ENCODE measurements around the gene SHOC2.
A peak's percentile ranks its signal among the peaks of the same experiment; 100 is the strongest.
"Not testable (repeated sequence)": the region's sequence is repeated elsewhere in the genome, so short reads cannot be mapped to it uniquely, and the experiment has no call there.

Gene SHOC2

DNA sequence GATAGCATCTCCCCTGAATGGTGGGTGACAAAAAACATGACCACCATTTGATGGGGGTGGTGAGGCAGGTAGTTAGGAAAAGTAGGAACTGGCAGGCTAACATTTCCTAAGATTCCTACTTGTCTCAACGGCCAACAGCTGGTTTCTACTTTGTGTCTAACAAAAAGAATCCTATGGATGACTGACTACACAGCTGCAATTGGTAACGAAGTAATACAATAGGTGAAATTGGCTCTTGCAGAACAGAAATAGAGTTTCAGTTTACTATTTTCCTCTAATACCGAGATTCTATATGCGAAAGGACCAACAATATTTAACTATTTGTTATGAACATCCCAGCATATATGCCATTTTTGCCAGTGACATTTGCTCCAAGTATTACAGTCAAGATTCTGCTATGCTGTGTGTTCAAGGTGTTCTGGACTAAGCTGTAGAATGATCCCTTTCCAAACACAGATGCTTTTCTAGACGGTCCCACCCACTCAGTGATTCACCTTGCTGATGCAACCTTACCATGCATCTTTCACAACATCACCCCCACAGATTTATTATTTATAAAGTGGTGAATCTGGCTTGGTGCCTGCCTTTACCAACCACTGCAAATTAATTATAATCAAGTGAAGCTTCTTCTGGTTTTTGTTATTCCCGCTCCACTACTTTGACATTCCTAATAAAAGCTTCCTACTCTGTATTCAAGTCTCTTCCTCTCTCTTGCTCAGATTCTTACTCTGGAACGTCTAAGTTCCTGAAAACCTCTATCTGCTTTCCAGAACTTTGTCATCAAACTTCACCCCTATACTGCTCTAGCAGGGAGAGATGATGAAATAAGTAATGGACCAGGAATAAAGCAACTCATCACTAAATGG lies 17.2 kb upstream of the SHOC2 start:
- peak; percentile 40 for DNase-seq

DNA sequence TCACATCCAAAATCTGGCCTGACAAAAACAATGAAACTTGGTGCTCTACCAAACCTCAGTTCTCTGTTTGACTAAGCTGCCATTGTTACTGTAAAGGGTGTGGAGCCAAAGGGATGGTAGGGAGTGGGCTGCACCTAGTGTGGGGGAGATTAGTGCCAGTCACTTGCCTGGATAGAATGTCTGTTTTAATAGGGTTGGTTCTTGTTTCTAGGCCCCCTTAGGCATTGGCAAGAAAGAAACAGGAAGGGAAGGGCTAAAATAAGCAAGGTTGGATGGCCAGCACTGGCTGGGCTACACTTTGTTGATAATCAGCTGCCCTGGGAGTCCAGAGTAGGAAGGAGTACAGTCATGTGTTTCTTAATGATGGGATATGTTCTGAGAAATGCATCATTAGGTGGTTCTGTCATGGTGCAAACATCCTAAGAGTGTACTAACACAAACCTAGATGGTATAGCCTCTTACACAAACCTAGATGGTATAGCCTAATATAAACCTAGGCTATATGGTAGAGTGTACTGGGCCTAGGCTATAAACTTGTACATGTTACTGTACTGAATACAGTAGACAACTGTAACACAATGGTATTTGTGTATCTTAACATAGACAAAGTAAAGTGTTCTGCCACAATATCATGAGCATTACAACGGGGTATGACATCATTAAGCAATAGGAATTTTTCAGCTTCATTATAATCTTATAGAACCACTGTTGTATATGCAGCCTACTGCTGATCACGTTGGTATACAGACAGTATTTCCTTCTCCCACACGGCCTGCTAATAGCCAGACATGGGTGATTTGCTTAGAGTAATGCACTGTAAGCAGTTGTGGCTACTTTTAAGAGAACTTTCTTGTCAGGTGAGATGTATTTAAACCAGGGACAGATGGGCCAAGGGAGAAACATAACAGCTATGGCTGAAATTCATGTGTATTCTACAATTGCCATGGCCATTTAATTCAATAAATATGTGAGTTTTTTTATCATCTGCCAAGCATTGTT lies 15.8 kb upstream of the SHOC2 start:
- DNase-seq, result peak; percentile 72

DNA sequence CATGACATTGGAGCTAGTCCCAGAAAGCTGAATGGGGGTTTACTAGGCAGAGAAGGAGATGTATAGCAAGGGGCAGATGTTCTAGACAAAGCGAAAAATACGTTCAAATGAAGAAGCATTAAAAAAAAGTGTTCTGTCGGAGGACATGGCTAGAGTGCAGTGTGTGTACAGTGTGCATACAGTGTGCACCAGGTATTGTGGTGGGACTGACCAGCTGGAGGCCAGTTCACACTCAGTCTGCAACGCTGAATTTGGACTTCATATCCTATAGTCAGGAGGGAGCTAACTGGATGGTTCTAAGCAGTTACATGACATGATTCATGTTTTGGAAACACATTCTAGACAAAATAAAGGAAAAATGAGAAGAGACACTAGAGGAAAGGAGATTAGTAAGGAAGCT lies 9.3 kb upstream of the SHOC2 start:
- DNase-seq, result no peak

DNA sequence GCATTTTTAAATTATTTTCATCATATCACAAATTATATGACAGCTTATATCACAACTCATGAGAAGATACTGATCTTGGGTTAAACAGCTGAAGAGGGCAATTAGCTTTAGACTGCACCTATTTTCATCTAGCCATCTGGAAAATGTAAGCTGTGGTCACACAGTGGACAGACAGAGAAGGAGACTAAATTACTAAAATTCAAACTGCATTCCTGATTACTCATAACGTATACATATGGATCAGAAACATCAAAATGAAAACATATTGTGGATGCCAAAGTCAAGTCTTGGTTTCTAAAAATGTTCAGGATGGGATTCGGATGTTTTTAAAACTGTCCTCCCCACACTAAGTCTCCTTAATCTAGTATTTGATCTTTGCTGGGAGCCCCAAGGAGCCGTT lies 7.0 kb upstream of the SHOC2 start:
- no peak for DNase-seq

DNA sequence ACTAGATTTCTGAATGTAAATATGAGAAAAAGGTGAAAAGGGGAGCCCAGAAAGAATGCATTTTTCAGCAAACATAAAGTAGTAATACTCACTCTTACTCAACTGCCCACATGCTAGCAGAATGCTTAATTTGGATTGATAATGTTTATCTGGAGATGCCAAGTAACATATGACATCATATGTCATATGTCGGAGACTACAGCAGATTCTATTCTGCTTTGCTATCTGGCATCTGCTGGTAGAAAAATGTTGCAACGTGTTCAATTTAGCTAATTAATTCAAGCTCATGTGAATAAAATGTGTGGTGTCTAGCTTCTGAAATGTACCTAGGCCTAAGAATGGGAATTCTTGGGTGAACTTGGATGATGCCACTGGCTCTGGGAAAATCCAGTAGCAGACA lies 5.0 kb upstream of the SHOC2 start:
- no peak for DNase-seq

DNA sequence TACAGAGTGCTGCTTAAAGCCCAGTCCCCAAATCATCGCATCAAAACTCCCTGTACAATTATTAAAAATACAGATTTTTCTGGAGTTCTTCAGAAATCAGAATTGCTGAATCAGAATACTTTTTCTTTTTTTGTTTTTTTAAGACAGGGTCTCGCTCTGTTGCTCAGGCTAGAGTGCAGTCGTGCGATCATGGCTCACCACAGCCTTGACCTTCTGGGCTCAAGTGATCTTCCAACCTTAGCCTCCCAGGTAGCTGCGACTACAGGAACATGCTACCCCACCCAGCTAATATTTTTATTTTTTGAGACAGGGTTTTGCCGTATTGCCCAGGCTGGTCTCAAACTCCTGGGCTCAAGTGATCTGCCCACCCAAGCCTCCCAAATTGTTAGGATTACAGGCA lies 4.4 kb upstream of the SHOC2 start:
- no peak for DNase-seq

DNA sequence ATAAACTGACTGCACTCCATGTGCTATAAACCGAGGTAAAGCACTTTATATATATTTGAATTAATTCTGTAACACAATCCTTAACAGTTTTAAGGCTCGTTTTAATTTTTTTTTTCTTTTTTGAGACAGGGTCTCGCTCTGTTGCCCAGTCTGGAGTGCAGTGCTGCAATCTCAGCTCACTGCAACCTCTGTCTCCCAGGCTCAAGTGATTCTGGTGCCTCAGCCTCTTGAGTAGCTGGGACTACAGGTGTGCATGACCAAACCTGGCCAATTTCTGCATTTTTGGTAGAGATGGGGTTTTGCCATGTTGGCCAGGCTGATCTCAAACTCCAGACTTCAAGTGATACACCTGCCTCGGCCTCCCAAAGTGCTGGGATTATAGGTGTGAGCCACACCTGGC lies 3.8 kb upstream of the SHOC2 start:
- not testable (repeated sequence) for DNase-seq

DNA sequence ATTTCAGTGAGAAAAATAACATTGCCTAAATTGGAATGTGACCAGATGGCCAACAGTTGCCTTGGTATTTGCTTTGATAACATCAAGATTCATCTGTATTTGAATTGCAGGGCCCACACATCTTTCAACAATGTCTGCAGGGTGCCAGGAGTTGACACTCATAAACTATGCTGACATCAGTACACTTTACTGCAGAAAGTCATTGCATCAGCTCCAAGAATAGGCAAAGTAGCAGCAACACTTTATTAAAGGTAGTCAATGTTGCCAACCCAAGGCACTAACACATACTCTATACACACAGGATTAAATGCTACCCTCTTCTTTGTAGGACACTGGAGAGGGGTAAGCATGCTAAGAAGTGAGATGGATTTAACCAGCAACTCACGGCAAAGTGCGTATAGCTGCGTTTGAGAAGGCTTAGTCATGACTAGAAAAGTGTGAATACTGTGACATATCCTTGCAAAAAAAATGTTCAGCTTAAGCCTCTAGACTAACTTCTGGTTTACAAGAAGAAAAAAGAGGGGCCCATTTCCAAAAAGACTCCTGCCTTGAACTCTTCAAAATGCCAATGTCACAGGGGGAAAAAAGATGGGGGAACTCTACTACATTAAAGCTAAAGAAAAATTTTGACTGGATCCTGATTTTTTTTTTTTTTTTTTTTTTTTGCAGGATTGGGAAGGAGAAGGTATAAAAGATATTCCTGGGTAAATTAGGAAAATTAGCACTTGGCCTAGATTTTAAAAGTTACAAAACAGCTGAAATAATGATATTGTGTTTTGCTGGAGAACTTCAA lies 2.7 kb upstream of the SHOC2 start:
- DNase-seq, result no peak

DNA sequence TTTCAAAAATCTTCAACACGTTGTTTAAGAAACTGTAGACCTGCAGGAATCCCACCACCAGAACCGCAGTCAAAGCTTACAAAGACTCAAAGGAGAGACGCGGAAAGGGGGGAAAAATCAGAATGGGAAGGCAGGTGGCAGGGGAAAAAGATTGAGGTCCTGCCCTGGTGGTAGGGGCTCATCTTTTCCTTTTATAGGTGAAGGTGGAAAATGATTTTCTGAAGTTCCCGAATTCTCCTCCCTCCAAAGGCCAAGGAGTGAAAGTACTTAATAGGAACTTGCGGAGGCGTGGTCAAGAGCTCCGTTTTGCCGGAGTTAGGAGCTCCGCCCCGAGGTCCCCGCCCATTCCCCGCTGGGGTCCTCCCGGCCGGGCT lies 1.1 kb upstream of the SHOC2 start:
- peak; percentile 95 for DNase-seq

DNA sequence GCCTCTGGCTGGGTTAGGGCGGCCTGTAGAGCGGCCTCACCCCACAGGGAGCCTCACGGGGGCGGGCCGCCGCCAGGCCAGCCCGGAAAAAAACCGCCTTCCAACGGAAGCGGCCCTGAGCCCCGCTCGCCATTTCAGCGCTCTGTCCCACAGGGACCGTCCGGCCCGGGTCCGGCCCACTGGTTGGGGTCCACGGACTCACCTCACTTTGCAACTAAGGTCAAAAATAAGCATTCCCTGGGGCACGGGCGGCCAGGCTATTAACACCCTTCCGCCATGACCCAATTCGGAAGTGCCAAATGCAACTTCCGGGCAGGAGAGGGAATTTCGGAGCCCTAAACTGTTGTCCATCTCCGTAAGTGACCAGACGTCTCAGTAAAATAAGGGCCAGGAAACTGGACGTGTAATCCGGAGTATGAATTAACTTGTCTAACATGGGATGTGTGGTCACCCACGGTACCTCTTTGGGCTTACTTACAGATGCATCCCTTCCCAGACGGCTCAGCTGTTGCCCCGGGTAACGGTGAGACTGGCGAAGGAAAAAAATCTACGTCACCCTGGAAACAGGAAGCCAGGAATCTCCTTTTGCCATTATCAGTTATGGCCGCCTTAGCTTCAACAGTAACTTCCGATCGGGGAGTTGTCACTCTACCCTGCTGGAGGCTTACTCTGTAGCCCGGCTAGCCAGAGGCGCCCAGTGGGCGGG lies 608 bp upstream of the SHOC2 start, which contains the start of gene BBIP1:
TSS of gene BBIP1 (minus strand) at position 538 of the 706 bp plus-strand sequence. CDS start 1,023 bp downstream, outside the sequence.
- DNase-seq, result no peak

DNA sequence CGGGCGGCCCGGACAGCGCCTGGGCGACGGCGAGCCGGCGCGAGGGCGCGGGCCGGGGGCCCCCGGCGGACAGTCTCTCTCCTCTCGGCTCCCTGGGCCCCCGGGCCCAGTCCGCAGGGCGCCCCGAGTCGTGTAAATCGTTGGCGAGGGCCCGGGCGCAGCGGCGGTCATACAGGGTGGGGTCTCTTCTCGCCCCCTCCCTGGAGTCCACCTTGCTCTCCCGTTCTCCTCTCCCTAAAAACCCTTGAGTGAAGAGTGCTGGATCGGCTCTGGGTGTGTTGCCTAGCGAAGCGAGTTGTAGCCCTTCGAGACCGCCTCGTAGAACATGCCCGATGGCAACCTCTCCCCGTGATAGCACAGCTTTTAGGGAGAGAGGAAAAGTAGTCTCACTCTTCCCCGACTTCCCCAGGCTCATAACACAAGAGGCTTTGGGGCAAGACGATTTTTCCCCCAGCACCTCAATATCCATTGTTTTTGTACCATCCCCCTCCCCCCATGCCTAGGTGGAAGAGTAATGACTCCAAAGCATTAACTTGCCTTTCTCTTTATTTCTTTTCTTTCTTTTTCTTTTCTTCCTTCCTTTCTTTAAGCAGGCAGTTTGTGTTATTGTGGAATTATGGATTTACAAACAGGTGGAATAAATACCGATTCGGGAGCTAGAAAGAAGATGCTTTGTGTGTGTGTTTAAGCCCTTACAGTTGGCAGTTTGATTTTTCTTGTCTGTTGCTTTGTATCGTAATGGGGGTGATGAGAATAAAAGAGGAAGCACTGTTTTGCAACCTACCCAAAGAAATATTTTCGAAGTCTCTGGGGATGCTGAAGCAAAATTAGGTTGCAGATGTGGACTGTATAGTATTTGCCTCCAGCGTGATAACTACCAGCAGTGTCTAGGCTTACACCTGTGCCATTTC lies 822 bp downstream of the SHOC2 start:
- DNase-seq, result peak; percentile 33

DNA sequence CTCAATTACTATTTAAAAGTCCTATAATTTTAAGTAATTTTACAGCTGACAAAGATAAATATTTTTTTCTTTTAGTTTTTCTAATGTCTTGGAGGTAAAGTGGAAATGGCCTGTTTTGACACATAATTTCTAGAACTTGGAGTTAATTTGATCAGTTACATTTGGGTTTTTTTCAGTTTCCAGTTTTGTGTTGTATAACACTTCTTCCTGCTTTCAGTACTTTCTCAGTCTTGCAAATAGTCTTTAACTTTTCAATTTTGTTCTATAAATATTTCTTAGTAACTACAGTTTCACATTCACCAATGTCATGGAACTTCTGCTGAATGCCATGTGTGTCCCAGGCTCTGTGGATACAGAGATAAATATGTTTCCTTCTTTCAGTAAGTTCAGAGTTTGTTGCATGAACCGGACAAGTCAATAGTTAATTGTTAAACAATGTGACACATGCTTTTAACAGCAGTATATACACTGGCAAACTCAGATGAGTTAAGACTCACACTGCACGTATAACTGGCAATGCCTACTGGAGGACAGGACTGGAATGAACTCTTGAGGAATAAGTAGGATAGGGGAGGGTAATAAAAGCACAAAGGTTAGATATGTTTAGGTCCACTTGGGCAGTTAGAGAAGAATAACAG lies 4.6 kb downstream of the SHOC2 start:
- peak; percentile 47 for DNase-seq

DNA sequence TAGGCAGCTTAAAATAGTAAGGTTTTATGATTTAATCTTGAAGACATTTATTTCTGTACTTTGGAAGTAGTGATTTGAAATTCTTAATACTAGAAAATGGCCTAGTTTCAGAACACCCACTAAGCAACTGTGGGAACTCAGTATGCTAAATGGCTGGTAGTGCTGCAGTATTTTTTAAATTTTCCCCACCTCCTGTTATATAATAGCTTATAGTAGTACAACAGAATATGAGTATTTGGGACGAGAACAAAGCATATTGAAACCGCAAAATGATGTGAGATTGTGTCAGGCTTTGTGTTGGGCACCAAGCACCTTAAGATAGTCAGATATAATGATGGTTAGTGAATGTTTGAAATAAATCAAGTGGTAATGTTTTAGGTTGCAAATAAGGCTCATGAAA lies 8.1 kb downstream of the SHOC2 start:
- no peak for DNase-seq

DNA sequence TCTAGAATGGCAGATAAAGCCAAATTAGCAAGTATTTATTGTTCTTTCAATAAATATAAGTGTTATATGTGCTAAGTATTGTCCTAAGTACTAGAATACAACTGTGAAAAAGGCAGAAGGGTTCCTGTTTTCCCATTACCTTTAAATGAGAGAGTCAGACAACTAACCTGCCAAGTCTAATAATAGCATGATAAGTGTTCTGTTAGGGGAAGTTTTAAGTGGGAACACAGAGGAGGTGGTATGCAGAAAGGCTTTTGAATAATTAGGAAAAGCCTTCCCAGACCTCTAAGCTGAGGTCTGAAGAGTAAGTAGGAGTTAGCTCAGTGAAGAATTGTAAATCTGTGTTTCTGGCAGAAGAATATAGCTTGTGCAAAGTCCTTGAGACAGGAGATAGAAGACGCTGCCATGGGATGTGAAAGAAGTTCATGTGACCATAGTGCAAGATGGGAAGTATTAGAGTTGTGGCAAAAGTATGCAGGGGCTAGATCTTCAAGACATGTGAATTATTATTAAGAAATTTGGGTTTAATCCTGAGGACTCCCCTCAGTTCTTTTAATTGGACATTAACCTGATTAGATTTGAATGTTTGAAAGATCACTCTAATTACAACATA lies 12.5 kb downstream of the SHOC2 start:
- no peak for DNase-seq

DNA sequence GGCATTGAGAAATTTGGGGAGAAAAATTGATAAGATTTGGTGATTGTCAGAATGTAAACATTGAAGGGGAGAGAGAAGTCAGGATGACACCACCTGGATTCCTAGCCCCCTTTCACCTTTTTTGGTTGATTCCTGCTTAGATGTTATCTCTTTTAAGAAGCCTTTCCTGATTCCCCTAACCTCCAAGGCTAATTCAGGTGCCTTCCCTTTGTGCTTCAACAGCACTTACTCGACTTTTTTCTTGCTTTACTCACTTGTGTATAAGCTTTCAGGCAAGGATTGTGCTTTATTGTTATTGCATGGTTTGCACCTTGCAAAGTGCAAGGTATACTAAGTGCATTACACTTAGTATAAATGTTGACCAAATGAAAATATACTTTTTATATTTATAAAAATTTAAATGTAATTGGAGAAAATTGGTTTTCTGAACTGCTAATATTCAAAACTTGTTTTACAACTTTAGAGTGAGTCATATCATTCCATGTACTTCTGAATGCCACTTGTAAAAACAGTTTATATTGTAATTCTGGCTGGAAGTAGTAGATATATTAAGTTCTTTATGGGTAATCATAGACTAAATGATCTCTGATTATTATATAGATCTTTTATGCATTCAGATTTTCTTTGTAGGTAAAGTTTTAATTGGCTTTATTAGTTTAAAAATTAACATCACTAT lies 13.2 kb downstream of the SHOC2 start:
- DNase-seq, result no peak

DNA sequence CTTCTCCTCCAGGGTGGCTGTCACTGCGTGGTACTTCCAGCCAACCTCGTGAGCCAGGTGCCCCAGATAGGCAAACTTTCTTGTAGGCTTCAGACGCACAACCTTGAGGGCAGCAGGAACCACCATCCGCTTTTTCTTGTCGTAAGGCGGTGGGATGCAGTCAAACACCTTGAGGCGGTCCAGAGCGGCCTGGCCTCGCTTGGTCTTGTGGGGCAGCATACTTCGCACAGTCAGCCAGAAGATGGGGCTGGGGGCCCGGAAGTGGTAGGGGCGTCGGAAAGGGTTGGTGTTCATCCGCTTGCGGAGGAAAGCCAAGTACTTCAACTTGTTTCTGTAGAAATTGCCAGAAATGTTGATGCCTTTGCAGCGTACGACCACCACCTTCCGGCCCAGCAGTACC lies 17.4 kb downstream of the SHOC2 start:
- no peak for DNase-seq

DNA sequence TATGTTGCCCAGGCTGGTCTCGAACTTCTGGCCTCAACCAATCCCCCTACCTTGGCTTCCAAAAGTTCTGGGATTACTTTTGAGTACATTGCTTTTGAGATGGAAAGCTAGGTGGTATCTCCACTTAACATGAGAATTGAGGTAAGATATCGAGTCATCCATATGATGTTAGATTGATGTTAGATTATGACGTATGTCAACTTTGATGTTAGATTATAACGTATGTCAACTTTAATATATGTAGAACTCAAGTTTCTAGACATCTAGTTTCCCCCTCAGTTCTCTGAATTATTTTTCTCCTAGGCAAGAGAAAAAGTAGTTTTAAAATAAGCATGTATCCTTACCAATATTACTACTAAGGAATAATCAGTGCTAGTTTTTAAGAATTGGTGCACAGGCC lies 20.0 kb downstream of the SHOC2 start:
- DNase-seq, result no peak

DNA sequence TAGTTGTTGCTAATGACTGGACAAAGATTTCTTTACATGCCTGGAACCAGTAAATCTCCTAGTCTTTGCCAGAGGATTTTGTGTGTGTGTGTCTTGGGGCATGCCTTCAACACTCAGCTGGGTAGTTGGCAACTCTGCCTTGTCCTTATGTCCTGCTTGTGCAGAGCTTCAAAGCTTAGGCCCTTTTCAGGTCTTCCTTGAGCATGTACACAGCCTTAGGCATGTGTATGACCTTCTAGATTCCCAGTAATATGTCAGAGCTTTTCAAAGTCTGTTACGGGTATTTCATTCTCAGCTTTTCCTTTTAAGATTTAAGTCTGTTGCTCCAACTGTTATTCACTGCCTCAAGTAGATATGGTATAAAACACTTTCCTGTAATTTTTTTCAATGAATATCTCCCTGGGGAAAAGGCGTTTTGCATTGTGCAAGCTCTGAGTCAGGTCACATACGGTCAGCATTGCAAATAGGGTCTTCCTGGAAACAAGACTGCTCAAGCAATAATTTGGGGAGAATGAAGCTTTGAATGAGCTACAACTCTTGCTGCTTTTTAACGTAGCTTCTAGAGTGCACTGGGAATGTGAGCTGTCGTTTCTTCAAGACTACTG lies 25.5 kb downstream of the SHOC2 start:
- no peak for DNase-seq

DNA sequence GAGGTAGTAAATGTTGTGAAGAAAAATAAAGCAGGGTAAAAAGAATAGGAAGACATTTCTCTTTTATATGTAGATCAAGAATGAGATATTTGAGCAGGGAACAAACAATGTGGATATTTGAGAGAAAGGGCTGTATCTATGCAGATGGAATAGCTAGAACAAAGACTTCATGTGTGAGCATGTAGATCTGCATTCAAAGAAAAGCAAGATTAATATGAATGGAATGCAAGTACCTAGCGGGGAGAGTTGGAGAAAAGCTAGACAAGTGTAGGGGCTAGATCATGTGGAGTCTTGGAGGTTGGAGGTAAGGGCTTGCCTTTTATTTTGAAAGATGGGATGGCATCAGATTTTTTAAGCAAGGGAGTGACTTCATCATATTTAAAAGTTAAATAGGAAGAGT lies 27.1 kb downstream of the SHOC2 start:
- no peak for DNase-seq
